WERI-Rb-1 (cell line): ENCODE data around the gene FAM241B.

Experiments used
- DNase-seq: peaks from one replicate; pipeline ENCODE4 v3.0.0-alpha.2; 2020
- H3K27ac ChIP-seq: fragments of 250-450 bp; sonication (Bioruptor Pico); 2 replicates; pipeline ENCODE4 v1.5.1; 2020; ENCODE audit warnings: mild to moderate bottlenecking, moderate library complexity
- H3K27me3 ChIP-seq: fragments of 250-450 bp; sonication (Bioruptor Pico); 2 replicates; pipeline ENCODE4 v1.5.1; 2021; ENCODE audit warnings: mild to moderate bottlenecking, low read depth, moderate library complexity; ENCODE audit not compliant: insufficient read depth, severe bottlenecking
- H3K36me3 ChIP-seq: fragments of 250-450 bp; sonication (Bioruptor Pico); 2 replicates; pipeline ENCODE4 v1.5.1; 2020; ENCODE audit warnings: mild to moderate bottlenecking, moderate library complexity
- H3K4me3 ChIP-seq: 2 replicates; pipeline ENCODE4 v1.5.1; 2011; ENCODE audit warnings: low read depth, mild to moderate bottlenecking, control low read depth, low read length
- H3K9me3 ChIP-seq: fragments of 250-450 bp; sonication (Bioruptor Pico); 2 replicates; pipeline ENCODE4 v1.5.1; 2021; ENCODE audit warnings: mild to moderate bottlenecking, moderate library complexity; ENCODE audit not compliant: severe bottlenecking
- TF ChIP-seq, protein P1 (sequence below): IDR thresholded peaks from 2 replicates; pipeline ENCODE4 v1.5.1; 2011; ENCODE audit warnings: low read depth, mild to moderate bottlenecking, control low read depth, inconsistent platforms, low read length

FAM241B gene, protein sequence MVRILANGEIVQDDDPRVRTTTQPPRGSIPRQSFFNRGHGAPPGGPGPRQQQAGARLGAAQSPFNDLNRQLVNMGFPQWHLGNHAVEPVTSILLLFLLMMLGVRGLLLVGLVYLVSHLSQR

DNA sequence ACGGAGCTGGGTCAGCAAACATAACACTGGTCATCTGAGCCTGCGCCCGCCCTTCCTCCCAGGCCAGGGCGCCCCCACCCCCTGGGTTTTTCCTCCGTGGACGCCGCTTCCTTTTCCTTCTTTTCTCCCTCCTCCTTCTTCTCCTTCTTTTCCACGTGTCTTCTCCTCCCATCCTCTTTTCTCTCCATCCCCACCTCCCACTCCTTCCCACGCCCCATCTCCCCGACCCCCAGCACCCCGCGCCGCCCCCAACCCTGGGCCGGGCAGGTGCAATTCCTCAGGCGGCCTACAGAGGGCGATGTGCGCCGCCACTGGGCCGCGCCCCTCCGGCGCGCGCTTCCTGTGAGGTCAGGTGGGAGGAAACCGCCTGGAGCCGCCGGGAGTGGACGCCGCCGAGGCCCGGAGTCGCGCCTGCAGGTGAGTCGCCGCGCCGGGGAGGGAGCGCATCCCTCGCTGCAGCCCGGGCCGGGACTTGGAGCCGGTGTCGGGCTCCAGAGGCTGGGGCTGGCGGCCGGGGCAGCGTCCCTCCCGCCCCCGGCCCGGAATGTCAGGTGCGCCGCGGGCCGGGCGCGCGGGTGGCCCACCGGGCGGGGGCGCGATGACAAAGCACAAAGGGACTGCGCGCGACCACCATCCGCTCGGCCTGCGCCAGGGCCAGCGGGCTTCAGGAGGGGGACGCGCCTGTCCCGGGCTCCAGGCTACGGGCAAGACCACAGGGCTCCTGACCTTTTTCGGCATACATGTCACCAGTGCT is at the start of gene FAM241B:
TSS of gene FAM241B (plus strand) at position 351 of the 754 bp plus-strand sequence. CDS start 1,497 bp downstream, outside the sequence.
- peak; percentile 83 for DNase-seq
- Histone ChIP-seq H3K27ac (peak within 1 kb of the TSS; percentile 62), H3K36me3 (peaks cover 23% of the 10 kb centered on the region), H3K27me3 (no peaks in the 10 kb centered on the region), H3K4me3 (peak within 1 kb of the TSS; percentile 69), H3K9me3 (no peaks in the 10 kb centered on the region)
- TF ChIP-seq, protein P1, sequence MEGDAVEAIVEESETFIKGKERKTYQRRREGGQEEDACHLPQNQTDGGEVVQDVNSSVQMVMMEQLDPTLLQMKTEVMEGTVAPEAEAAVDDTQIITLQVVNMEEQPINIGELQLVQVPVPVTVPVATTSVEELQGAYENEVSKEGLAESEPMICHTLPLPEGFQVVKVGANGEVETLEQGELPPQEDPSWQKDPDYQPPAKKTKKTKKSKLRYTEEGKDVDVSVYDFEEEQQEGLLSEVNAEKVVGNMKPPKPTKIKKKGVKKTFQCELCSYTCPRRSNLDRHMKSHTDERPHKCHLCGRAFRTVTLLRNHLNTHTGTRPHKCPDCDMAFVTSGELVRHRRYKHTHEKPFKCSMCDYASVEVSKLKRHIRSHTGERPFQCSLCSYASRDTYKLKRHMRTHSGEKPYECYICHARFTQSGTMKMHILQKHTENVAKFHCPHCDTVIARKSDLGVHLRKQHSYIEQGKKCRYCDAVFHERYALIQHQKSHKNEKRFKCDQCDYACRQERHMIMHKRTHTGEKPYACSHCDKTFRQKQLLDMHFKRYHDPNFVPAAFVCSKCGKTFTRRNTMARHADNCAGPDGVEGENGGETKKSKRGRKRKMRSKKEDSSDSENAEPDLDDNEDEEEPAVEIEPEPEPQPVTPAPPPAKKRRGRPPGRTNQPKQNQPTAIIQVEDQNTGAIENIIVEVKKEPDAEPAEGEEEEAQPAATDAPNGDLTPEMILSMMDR: peak; percentile 83

DNA sequence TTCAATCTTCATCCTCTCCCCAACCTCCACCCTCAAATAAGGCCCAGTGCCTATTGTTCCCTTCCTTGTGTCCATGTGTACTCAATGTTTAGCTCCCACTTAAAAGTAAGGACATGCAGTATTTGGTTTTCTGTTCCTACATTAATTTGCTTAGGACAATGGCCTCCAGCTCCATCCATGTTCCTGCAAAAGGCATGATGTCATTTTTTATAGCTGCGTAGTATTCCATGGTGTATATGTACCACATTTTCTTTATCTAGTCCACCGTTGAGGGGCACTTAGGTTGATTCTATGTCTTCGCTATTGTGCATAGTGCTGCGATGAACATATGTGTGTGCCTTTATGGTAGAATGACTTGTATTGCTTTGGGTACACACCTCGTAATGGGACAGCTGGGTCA is 49.6 kb upstream of the FAM241B start:
- no peak for DNase-seq
- H3K27ac ChIP-seq: no peak overlapping the region
- H3K4me3 ChIP-seq: no peak overlapping the region
- TF ChIP-seq, protein P1: no peak
- H3K27me3 ChIP-seq: peaks cover 67% of the 10 kb centered on the region
- no peaks in the 10 kb centered on the region for H3K36me3 ChIP-seq
- H3K9me3 ChIP-seq: peaks cover 4% of the 10 kb centered on the region

DNA sequence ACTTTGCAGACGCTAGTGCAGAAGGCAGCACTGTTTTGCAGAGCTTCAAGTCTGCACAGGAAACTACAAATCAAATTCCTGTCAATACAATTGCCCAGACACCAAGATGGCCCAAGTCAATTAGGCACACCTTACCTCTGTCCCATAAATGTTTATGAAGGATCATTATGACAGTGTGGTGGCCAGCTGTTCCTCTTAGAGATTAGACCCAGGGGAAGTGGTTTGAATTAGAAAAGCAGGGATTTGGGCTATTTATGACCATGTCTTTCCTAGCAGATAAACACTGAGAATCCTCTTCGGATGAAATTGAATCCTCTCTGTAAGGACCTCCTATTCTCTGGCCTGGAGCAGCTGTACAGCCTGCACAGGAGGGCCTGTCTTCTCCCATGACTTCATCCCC is 46.9 kb upstream of the FAM241B start:
- peak; percentile 42 for DNase-seq
- Histone ChIP-seq H3K27me3 (peaks cover 40% of the 10 kb centered on the region), H3K27ac (no peak overlapping the region), H3K9me3 (peaks cover 8% of the 10 kb centered on the region), H3K36me3 (no peaks in the 10 kb centered on the region), H3K4me3 (no peak overlapping the region)
- TF ChIP-seq, protein P1: no peak

DNA sequence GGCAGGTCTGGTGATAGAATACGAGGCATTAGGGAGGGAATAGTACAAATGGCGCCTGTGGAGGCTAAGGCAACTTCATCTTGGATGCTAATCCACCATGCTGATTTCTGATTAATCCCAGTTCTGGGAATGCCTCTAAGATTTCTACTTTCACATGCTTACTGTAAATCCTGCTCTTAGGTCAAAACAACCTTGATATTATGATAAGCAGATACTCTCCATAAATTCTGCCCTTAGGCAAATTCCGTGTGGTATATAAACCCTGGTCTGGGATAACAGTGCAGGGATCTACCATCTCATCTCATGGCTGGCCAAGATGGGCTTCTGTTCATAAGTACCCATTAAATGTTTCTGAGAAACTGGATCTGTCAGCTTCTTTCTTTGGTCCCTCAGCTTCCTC is 45.4 kb upstream of the FAM241B start:
- Histone ChIP-seq H3K27me3 (peaks cover 25% of the 10 kb centered on the region), H3K27ac (no peak overlapping the region), H3K36me3 (no peaks in the 10 kb centered on the region), H3K4me3 (no peak overlapping the region), H3K9me3 (peaks cover 11% of the 10 kb centered on the region)
- no peak for DNase-seq
- TF ChIP-seq, protein P1: no peak

DNA sequence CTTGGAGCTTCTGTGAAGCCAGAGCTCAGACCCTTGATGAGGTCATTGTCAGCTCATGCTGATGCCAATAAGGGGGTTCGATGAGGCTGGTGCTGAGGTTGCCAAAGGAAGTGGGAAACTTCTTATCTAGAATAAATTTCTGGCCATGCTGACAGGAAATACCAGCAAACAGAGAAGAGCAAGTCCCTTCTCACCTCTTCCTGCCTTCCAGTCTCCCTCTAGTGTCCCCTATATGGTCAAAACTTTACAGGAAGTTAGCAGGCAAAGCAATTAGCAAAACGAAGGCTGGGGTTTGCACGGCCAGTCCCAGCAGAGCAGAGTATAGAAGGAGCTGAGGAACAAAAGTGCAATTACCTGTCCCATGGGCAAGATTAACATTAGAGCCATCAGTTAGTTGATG is 41.7 kb upstream of the FAM241B start:
- TF ChIP-seq, protein P1: no peak
- no peak for DNase-seq
- Histone ChIP-seq H3K9me3 (peaks cover 7% of the 10 kb centered on the region), H3K36me3 (no peaks in the 10 kb centered on the region), H3K4me3 (no peak overlapping the region), H3K27me3 (no peaks in the 10 kb centered on the region), H3K27ac (no peak overlapping the region)
